GM18511 (cell line): ENCODE data around the gene LAMB3.
"Not testable (repeated sequence)": the region's sequence is repeated elsewhere in the genome, so short reads cannot be mapped to it uniquely, and the experiment has no call there.

Experiments used
- ATAC-seq: cut with Tn5 transposase; IDR thresholded peaks from one replicate; pipeline ENCODE4 v1.9.1; 2021; ENCODE audit warnings: mild to moderate bottlenecking, moderate library complexity; ENCODE audit not compliant: unreplicated experiment

The LAMB3 gene

GRCh38 chr1:209652121-209652735, at the start of gene LAMB3:
Gene LAMB3, minus strand, starts transcription at chr1:209652425. Its CDS starts 1,481 bp downstream, at chr1:209650944.
- ATAC-seq: no peak

GRCh38 chr1:209700686-209701085, 48.5 kb upstream of the LAMB3 start:
- ATAC-seq: not testable (repeated sequence)

- ATAC-seq: no peak
These were observed 44.9 kb upstream of the LAMB3 start for GRCh38 chr1:209697126-209697525.

GRCh38 chr1:209696673-209697072, 44.4 kb upstream of the LAMB3 start:
- no peak for ATAC-seq

GRCh38 chr1:209692745-209693504, 40.7 kb upstream of the LAMB3 start:
- ATAC-seq: peak; percentile 70

GRCh38 chr1:209692296-209692695, 40.1 kb upstream of the LAMB3 start:
- no peak for ATAC-seq

GRCh38 chr1:209691237-209691636, 39.0 kb upstream of the LAMB3 start:
- ATAC-seq: no peak

- ATAC-seq: no peak
These were observed 37.3 kb upstream of the LAMB3 start for GRCh38 chr1:209689477-209689876.

- ATAC-seq: no peak
These were observed 36.6 kb upstream of the LAMB3 start for GRCh38 chr1:209688746-209689234.

GRCh38 chr1:209686322-209686721, 34.1 kb upstream of the LAMB3 start:
- no peak for ATAC-seq

GRCh38 chr1:209685821-209686220, 33.6 kb upstream of the LAMB3 start:
- ATAC-seq: peak; percentile 78

GRCh38 chr1:209678981-209679539, 26.8 kb upstream of the LAMB3 start:
- no peak for ATAC-seq

- no peak for ATAC-seq
These were observed 23.4 kb upstream of the LAMB3 start for GRCh38 chr1:209675565-209676154.

GRCh38 chr1:209674957-209675564, 22.8 kb upstream of the LAMB3 start, which contains the start of gene G0S2:
Gene G0S2, plus strand, starts transcription at chr1:209675412. Its CDS starts 273 bp downstream, at chr1:209675685.
- no peak for ATAC-seq

GRCh38 chr1:209673631-209674417, 21.6 kb upstream of the LAMB3 start:
- ATAC-seq: no peak

- peak; percentile 94 for ATAC-seq
These were observed 20.7 kb upstream of the LAMB3 start for GRCh38 chr1:209672705-209673630.

- no peak for ATAC-seq
These were observed 18.3 kb upstream of the LAMB3 start for GRCh38 chr1:209670441-209671082.

- no peak for ATAC-seq
These were observed 15.5 kb upstream of the LAMB3 start for GRCh38 chr1:209667708-209668107.

GRCh38 chr1:209667103-209667502, 14.9 kb upstream of the LAMB3 start:
- ATAC-seq: no peak
